Stimulated activated CD4-positive, alpha-beta T cell treated with anti-CD3 and anti-CD28 coated beads, Interleukin-15, amount 100 ng/mL, for 48 hours (primary cell): Measurements from ENCODE around the gene MTA2.
"Not testable (repeated sequence)": the region's sequence is repeated elsewhere in the genome, so short reads cannot be mapped to it uniquely, and the experiment has no call there.

Source experiments
- DNase-seq, 2 donors: peaks; one replicate each; pipeline ENCODE4 v3.0.0-alpha.2; 2020; ENCODE audit warnings: low read depth in 2 of 2

The MTA2 gene

DNA sequence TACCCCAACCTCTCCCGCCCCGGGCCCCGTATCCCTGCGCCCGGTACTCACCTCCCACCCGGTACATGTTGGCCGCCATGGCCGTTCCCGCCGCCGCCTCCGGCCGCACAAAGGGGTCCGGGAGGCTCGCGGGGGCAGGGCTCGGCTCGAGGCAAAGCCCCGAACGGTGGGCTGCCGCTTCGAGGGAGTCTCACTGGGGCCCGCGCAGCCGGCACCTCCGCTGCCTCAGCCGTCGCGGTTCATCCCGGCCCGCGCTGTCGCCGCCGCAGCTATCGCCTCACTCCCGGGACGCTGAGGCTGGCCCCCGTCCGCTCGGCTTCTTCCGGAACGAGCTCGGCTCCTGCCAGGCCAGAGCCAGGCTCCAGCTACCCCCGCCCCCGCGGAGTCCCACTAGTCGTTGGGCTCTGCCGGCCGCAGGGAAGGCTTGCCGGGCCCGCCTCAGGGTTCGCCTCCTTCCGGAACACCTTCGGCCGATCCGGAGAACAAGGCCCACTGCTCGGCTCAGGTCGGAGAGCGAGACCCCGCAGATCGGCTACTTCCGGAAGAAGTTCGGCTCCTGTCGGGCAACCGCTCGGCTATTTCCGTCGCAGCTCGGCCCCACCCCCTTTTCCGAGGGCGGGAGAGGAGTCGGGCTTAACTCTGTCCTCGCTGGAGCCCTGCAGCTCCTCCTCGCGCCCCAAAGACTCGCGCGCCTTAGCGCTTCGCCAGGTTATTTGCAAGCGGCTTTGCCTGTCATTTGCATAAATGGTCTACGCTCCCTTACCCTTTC is at the start of gene MTA2:
Gene MTA2, minus strand, starts transcription at position 494 of the 769 bp plus-strand sequence. Its CDS starts 415 bp downstream, at position 79.
- DNase-seq, result peak; percentile 99 to 100

DNA sequence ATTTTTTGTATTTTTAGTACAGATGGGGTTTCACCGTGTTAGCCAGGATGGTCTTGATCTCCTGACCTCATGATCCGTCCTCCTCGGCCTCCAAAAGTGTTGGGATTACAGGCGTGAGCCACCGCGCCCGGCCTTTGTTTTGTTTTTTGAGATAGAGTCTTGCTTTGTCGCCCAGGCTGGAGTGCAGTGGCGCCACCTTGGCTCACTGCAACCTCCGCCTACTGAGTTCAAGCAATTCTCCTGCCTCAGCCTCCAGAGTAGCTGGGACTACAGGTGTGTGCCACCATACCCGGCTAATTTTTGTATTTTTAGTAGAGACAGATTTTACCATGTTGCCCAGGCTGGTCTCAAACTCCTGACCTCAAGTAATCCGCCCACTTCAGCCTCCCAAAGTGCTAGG is 48.6 kb upstream of the MTA2 start:
- DNase-seq, result not testable (repeated sequence)

DNA sequence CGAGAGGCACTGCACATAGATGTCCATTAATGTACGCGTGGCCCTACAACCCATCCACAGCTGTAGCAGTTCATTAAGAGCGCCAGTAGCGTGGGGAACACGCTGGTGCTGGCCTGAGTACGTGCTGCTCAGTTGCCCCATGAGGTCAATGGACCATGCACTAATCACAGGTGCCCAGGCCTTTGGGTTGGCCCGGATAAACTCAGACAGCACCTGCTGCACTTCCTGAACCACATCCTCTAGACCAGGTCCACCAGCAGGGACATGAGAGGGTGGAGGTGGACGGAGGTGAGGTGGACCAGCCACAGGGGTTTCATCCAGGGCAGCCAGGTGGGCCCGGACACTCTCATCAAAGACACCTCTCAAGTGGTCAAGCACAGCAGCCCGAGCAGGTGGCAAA is 47.8 kb upstream of the MTA2 start:
- no peak for DNase-seq

DNA sequence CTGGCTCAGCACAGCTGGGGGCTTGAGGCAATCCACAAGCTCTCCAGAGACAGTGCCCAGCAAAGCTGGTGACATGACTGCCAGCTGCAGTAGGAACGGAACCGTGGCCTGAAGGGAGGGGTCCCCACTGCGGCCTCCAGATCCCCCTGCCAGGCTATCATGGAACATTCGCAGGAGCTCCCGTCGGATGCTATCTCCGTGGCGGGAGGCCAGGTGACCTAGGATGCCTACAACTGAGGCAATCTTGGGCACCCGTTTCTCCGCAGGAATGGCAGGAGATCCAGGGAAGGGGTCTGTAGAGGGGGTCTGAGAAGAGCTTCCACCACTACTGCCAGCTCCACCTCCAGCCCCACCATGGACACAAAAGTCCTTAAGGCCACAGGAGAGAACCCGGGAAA is 47.3 kb upstream of the MTA2 start:
- DNase-seq, result no peak

DNA sequence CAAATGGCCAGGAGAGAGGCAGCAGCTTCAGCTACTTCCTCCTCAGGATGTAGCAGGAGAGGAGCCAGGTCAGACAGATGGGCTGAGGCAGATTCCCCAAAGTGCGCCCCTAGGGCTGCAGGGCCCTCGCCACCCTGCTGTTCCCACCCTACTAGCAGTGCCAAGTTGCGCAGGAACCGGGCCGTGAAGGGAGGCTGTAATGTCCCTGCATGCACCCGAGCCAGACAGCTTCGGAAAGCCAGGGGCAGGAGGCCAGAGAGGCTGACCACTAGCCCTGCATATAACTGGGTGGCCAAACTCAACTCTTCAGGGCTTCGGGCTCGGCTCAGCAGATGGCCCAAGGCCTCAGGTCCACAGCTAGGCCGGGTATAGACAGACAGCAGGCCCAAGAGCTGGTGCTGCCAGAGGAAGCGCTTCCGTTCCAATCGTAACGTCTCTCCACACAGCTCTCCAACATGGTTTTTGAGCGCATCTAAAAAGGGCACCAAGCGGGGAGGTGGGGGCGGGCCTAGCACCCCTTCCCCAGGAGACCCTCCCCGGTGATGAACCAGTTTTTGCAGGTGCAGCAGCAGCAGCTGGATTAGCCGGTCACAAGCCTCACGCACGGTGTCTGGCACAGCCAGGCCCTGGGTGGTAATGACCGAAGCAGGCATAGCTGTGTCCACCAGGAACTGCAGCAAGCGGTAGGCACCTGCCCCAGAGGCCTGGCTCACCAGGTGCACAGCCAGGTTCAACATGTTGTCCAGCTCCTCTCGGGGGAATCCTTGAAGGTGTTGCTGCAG is 46.7 kb upstream of the MTA2 start:
- DNase-seq, result no peak

DNA sequence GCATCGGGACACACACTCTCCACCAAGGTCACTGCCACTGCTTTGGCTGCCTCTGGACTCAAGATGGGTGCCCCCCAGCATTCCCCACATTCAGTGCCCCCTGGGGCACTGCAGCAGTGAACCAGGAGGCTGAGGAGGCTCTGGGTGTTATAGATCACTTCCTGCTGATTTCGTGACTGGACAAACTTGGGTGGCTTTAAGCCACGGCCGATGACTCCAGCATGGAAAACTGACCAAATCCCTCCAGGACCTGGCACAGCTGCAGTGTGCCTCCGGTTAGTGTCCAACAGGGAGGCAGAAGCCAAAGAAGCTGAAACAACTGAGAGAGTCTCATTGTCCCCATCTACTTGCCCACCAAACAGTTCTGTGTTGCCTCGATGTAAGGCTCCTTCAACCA is 45.9 kb upstream of the MTA2 start:
- DNase-seq, result no peak

DNA sequence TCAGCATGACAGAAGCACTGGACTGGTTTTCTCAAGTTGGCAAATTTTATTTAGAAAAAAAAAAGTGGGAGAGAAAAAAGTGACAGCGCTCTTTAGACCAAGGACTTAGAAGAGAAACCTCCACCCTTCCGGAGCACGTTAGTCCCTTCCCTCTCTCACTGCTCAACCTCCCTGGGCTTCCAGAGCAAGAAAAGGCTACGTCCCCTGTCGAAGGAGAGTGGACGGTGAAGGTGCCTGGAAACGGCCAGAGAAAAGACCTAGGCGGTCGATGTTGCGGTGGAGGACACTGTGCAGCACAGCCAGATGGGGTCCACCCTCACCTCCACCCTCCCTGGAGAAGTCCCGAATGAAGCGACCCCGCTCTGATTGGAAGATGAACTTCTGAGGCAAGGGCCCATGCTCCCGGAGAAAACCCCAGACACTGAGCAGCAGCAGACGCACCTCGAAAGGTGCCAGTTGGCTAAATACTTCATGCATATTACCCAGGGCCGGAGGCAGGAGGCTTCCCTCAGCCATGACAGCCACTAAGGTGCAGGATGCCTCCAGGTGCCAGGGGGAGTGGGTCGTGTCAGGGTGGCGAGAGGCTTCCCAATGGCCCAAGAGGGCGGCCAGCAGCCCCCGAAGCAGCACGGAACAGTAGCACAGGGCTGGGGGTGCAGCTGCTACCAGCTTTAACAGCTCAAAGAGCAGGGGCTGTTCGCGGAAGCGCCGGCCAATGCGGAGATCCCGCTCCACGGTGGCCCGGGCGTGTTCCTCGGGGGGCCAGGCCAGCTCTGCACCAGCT is 45.4 kb upstream of the MTA2 start:
- no peak for DNase-seq

DNA sequence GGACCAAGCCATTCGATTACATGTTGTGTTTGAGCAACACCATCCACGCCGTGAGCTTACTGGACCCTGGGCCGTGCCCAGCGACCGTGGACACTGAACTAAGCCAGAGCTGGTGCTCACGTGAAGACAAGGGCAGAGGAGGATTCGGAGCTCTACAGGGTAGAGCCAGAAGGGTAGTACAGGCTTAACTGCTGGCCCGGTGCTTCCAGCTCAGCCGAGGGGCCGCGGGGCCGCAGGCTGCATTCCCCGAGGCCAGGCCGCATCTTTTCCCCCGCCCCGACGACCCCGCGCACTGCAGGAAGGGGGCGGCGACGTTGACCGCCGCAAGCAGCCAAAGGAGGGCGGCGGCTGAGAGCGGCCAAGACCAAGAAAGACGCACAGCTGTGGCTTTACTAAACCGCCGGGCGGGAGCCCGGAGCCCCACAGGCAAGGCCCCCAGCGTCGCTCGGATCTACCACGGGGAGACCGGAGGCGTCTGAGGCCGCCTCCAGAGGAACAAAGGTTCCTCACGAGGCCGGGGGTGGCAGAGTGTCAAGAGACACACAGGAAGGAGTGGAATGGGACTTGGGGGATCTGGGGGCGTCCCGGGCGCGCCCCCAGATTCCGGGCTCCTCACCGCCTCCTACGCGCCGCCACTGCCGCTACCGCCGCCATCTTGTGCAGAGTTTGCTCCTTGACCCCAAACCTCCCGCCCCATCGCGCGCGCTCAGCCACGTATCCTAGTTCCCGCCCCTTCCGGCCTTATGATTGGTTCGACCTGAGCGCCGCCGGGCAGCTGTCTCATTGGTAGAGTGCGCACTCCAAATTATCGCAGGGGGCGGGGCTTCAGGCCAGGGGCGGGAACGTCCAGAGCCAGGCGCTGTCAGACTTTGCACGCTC is 44.5 kb upstream of the MTA2 start, which contains the start of gene GANAB:
Gene GANAB, minus strand, starts transcription at position 668 of the 879 bp plus-strand sequence. Its CDS starts 14 bp downstream, at position 654.
- DNase-seq, result peak; percentile 99 to 100

DNA sequence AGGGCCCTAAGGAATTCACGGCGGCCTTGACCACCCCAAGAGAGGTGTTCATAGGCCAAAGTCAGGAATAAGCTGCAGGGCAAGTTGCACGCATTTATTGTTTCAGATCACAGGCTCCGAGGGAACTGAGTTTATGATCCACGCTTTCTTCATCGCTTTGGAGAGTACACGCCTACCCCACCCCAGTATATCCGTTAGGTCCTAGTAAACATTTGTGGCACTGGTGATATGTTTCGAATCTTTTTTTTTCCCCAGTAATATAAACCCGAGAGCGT is 43.9 kb upstream of the MTA2 start:
- no peak for DNase-seq

DNA sequence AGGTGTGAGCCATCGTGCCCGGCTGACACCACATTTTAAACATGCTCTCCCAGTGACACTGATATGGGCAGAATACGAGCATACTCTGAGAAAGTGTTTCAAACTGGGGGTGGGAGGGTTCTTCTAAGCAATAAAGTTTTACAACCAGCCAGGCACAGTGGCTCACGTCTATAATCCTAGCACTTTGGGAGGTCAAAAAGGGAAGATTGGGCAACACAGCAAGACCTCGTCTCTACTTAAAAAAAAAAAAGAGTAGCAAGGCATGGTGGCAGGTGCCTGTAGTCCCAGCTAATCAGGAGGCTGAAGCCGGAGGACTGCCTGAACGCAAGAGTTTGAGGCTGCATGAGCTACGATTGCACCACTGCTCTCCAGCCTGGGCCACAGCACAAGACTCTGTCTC is 42.6 kb upstream of the MTA2 start:
- no peak for DNase-seq

DNA sequence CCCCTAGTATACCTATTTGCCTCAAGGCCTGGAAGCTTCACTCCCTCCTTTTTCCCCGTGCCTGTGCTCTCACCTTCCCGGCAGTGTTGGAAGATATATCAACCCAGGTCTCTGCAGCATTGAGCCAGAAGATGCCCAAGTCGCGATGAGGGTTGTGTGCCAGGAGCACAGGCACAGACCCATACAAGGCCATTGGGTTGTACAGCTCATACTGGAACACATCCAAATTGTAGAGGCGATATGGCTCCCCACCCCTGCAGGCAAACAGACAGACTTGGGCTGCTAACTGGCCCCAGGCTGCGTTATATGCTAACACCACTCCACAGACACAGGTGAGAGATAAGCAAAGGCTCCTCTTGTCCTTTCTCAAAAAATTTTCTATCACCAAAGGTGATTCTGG is 30.8 kb upstream of the MTA2 start:
- no peak for DNase-seq

DNA sequence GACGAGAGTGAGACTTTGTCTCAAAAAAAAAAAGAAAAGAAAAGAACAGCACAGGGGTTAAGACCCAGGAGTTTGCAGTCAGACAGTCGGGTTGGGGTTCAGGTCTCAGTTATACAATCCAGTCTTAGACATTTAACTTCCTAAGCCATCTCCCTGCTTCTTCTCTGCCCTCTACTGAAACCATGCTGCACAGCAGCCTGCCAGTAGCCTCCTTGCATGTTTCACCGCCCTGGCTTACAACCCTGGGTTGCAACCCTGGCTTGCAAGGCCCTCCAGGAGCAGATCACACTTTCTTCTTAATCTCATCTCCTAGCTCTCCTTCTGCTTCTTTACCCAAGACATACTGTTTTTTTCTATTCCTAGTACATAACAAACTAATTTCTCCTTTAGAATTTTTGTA is 26.0 kb upstream of the MTA2 start:
- no peak for DNase-seq

DNA sequence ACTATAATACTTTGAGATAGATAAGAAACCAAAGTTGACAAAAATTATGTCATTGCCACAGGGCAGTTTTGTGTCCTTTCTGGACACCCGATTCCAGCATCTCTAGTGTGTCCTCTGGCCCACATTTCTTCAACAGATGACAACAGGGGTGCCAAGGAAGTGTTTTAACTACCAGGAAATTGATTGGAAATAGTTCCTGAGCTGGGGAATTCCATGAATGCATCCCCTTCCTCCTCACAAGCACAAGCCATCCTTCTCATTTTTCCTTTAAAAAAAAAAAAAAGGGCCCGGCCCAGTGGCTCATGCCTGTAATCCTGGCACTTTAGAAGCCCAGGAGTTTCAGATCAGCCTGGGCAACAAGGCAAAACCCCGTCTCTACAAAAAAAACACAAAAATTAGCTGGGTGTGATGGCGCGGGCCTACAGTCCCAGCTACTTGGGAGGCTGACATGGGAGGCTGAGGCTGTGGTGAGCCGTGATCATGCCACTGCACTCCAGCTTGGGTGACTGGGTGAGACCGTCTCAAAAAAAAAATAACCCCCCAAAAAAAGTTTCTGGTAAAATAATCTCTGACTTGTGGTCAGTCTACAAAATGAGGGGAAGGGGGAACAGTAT is 20.9 kb upstream of the MTA2 start:
- DNase-seq, result no peak

DNA sequence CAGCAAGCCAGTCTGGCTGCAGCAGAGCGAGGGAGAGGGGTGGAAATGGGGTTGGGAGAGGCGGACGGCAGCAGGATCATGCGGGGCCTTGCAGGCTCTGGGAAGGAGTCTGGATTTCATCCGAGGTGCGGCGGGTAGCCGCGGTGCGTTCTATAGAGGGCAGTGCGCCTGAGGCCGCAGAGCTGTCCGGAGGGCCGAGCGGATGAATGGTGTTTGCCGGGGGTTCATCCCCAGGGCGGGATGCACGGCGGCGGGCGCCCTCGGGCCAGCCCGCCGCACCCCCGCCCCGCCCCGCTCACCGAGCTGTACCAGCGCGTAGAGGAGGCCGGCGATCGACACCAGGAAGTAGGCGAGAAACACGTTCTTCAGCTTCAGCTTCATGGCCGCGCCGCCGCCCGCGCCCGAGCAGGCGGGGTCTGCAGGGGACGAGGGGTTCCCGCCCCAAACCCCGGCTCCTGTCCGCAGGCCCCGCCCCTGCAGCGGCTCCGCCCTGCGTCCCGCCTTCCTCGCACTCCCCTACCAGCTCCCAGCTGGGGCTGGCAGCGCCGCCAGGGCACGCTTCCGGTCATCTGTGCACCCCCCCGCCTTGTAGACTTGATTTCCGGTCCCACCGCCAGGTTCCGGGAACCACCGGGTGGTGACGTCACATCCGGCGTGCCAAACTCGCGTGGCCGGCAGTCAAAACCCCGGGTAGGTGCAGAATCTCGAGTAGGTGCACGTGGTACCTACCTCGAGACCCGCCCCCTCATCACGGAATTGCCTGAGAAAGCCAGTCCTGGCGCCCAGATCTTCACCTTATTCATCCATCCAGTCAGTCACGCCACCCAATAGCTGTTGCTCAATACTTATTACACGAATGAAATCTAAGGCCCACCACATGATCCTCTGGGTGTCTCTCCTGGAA is 20.2 kb upstream of the MTA2 start, which contains the start of gene B3GAT3:
Gene B3GAT3, minus strand, starts transcription at position 420 of the 904 bp plus-strand sequence. Its CDS starts 39 bp downstream, at position 381.
- peak; percentile 93 to 95 for DNase-seq

DNA sequence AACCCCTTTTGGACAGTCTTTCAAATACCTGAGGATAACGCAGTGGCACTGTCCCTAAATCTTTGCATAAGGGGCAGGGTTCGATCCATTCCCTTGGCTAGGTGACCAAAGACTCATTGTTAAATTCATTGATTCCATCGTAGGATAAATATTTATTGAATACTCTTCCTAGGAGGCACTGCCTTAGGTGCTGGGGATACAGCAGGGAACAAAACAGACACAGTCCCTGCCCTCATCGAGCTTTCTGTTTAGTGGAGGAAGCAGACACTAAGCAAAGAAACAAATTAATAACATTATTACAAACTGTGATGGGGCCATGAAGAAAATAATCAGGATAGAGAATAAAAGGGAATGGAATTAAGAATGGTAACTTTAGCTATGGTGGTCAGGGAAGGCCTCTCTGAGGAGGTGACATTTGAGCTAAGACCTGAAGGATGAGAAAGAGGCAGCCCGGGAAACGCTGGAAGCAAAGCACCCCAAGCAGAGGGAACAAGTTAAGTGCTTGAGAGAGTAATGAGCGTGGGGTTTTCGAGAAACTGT is 19.4 kb upstream of the MTA2 start:
- DNase-seq, result no peak

DNA sequence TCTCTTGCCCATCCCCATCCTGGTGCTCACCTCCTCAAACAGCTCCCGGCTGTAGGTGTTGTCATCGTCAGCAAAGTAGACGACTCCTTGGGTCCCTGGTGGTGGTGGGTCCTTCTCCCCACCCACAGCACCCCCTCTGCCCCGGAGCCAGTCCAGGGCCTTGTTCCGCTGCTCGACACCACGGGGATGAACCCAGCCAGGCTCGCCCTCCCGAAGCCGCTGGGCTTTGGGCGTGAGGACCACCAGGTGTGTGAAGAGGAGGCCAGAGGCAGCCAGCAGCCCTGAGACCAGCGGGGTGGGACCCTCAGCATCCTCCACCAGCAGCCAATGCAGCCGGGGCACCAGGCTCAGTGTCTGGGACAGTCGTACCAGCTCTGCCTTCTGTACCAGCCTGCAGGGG is 15.3 kb upstream of the MTA2 start:
- DNase-seq, result not testable (repeated sequence)

DNA sequence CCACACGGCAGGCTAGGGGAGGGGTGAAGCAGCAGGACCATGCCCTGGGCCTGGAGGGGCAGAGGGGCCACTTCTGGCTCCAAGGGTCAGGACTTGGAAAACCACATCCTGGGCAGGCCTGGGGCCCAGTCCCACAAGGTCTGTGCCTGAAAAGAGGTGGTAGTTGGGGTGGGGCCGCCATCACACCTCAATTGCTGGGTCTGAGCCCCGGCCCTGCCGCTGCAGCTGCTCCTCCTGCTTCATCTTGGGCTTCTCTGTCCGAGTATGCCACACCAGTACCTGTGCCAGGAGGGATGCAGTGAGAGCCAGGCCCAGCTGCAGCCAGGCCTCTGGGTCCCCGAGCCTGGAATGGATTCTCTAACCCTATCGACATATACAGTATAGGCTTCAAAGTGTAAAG is 13.9 kb upstream of the MTA2 start:
- DNase-seq, result no peak

DNA sequence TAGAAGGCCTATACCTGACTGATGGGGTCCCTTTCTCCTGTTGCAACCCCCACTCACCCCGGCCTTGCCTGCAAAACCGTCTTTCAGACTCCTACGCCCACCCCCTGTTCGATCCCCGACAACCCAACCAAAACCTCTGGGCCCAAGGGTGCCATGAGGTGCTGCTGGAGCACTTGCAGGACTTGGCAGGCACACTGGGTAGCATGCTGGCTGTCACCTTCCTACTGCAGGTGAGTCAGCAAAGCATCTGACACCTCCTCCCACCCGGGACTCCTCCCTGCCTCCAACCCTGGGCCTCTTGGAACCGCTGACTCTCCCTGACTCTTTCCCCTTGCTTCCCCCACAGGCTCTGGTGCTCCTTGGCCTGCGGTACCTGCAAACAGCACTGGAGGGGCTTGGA is 12.6 kb upstream of the MTA2 start:
- DNase-seq, result no peak

DNA sequence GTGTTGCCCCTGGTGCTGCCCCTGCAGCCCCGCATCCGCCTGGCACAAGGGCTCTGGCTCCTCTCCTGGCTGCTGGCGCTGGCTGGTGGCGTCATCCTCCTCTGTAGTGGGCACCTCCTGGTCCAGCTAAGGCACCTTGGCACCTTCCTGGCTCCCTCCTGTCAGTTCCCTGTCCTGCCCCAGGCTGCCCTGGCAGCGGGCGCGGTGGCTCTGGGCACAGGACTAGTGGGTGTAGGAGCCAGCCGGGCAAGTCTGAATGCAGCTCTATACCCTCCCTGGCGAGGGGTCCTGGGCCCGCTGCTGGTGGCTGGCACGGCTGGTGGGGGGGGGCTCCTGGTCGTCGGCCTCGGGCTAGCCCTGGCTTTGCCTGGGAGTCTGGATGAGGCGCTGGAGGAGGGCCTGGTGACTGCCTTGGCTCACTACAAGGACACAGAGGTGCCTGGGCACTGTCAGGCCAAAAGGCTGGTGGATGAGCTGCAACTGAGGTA is 11.7 kb upstream of the MTA2 start:
- no peak for DNase-seq
